ENCODE measurements around the gene MYBPHL. TPM values are rescaled to one million over a fixed set of nuclear protein-coding genes. Genes with fewer than 3 reads are reported as not detected.

The MYBPHL gene
- total RNA-seq, 1 experiment from 2014 or later = not detected

- Histone ChIP-seq H3K27me3 (ENCODE audit: low read length) (no peaks in the 10 kb centered on the region), H3K4me2 (ENCODE audit: low read length) (no peak overlapping the region), H3K9ac (ENCODE audit: low read length) (no peak overlapping the region), H2AFZ (ENCODE audit: low read length) (no peak overlapping the region), H3K79me2 (ENCODE audit: low read length) (no peaks in the 10 kb centered on the region), H3K4me1 (ENCODE audit: insufficient read depth, low read length) (peaks cover 14% of the 10 kb centered on the region), H3F3A (ENCODE audit: low read length, unreplicated experiment) (no peaks in the 10 kb centered on the region), H3K36me3 (ENCODE audit: low read depth, low read length) (no peaks in the 10 kb centered on the region), H4K20me1 (ENCODE audit: low read length) (no peaks in the 10 kb centered on the region), H3K27ac (ENCODE audit: low read length) (no peak overlapping the region), H3K9me3 (ENCODE audit: low read length) (no peaks in the 10 kb centered on the region), H3K9me2 (replicated peaks; ENCODE audit: low read length) (no peaks in the 10 kb centered on the region), H3K4me3 (ENCODE audit: low read length) (no peak overlapping the region)
- TF ChIP-seq EZH2 (IDR thresholded peaks at IDR 0.05; ENCODE audit: low read length, unreplicated experiment) = no peak
- ChIA-PET CTCF (no interaction called here), POLR2A (ENCODE audit: unreplicated experiment) (no interaction called here)
- ATAC-seq (no peak), DNase-seq (no peak)
- BruUV-seq (replicated peaks) = no TSS peak
- intact Hi-C loops (cut with micrococcal nuclease) = no loop called here
These were observed 54.5 kb downstream of the MYBPHL start for GRCh38 chr1:109252167-109252892.

GRCh38 chr1:109251277-109252166 lies 55.3 kb downstream of the MYBPHL start:
- TF ChIP-seq EZH2phosphoT487 (IDR thresholded peaks at IDR 0.05; ENCODE audit: borderline replicate concordance, low read length) (no peak), CTCF (conservative IDR thresholded peaks at IDR 0.05; ENCODE audit: low read depth, low read length) (no peak), EZH2 (IDR thresholded peaks at IDR 0.05; ENCODE audit: low read length, unreplicated experiment) (no peak)
- ChIA-PET CTCF (no interaction called here), POLR2A (ENCODE audit: unreplicated experiment) (no interaction called here)
- Histone ChIP-seq H3K4me2 (ENCODE audit: low read length) (no peak overlapping the region), H3K9ac (ENCODE audit: low read length) (no peak overlapping the region), H4K20me1 (ENCODE audit: low read length) (no peaks in the 10 kb centered on the region), H3K4me1 (ENCODE audit: insufficient read depth, low read length) (peaks cover 8% of the 10 kb centered on the region; the same call in 1 of the 2 replicates), H3K9me2 (replicated peaks; ENCODE audit: low read length) (no peaks in the 10 kb centered on the region), H3K79me2 (ENCODE audit: low read length) (no peaks in the 10 kb centered on the region), H3K27ac (ENCODE audit: low read length) (no peak overlapping the region), H3K4me3 (ENCODE audit: low read length) (no peak overlapping the region), H3F3A (ENCODE audit: low read length, unreplicated experiment) (no peaks in the 10 kb centered on the region), H3K27me3 (ENCODE audit: low read length) (no peaks in the 10 kb centered on the region), H3K36me3 (ENCODE audit: low read depth, low read length) (no peaks in the 10 kb centered on the region), H2AFZ (ENCODE audit: low read length) (no peak overlapping the region), H3K9me3 (ENCODE audit: low read length) (no peaks in the 10 kb centered on the region)
- ATAC-seq (no peak), DNase-seq (no peak)
- no TSS peak for BruUV-seq (replicated peaks)
- intact Hi-C loops (cut with micrococcal nuclease) = no loop called here

GRCh38 chr1:109250454-109251276 lies 56.1 kb downstream of the MYBPHL start:
- CTCF ChIA-PET = no interaction called here
- no peak overlapping the region for H3K9ac ChIP-seq (ENCODE audit: low read length)
- no peak overlapping the region for H3K27ac ChIP-seq (ENCODE audit: low read length)
- DNase-seq (no peak), ATAC-seq (no peak)
- no peak for TF ChIP-seq EZH2phosphoT487 (IDR thresholded peaks at IDR 0.05; ENCODE audit: borderline replicate concordance, low read length)
- TF ChIP-seq EZH2 (IDR thresholded peaks at IDR 0.05; ENCODE audit: low read length, unreplicated experiment) = no peak
- TF ChIP-seq CTCF (conservative IDR thresholded peaks at IDR 0.05; ENCODE audit: low read depth, low read length) = no peak
- H2AFZ ChIP-seq (ENCODE audit: low read length) = no peak overlapping the region
- H3K9me3 ChIP-seq (ENCODE audit: low read length) = no peaks in the 10 kb centered on the region
- POLR2A ChIA-PET (ENCODE audit: unreplicated experiment) = no interaction called here
- H3K4me3 ChIP-seq (ENCODE audit: low read length) = peak overlapping the region; percentile 58
- intact Hi-C loops (cut with micrococcal nuclease) = no loop called here
- H3K27me3 ChIP-seq (ENCODE audit: low read length) = no peaks in the 10 kb centered on the region
- H3K36me3 ChIP-seq (ENCODE audit: low read depth, low read length) = no peaks in the 10 kb centered on the region
- no peaks in the 10 kb centered on the region for H3F3A ChIP-seq (ENCODE audit: low read length, unreplicated experiment)
- BruUV-seq (replicated peaks) = no TSS peak
- H3K4me1 ChIP-seq (ENCODE audit: insufficient read depth, low read length) = peaks cover 8% of the 10 kb centered on the region; the same call in 1 of the 2 replicates
- H3K79me2 ChIP-seq (ENCODE audit: low read length) = no peaks in the 10 kb centered on the region
- H3K9me2 ChIP-seq (replicated peaks; ENCODE audit: low read length) = no peaks in the 10 kb centered on the region
- H4K20me1 ChIP-seq (ENCODE audit: low read length) = no peaks in the 10 kb centered on the region
- peak overlapping the region; percentile 83 for H3K4me2 ChIP-seq (ENCODE audit: low read length)

Data from PC-3 (cell line).